GM12878 (cell line): ENCODE results near the gene CLUH. TPM values are rescaled to one million over a fixed set of nuclear protein-coding genes. Genes with fewer than 3 reads are reported as not detected.

Experiments used
- ATAC-seq: fragments of 200-7000 bp; cut with Tn5 transposase; 3 replicates; pipeline ENCODE4 v1.9.1; 2020; ENCODE audit warnings: mild to moderate bottlenecking, moderate library complexity
- BruUV-seq: library from RNA; stranded (reverse); fragments of 400-500 nt; replicated peaks from 2 replicates; lab custom pipeline; 2021; lab: Mats Ljungman, UMichigan
- CTCF ChIA-PET: fragments of 300-600 bp; sonication (Branson Sonifier 250); formaldehyde crosslinking; extraction: SDS; loops from one replicate; lab custom pipeline; 2021; ENCODE audit warnings: inconsistent platforms; lab: Yijun Ruan, JAX
- POLR2A ChIA-PET: fragments of 350-600 bp; formaldehyde crosslinking; extraction: SDS; loops from one replicate; lab custom pipeline; 2021; ENCODE audit warnings: inconsistent platforms; lab: Charles Lee
- RAD21 ChIA-PET: fragments of 300-600 bp; sonication (Branson Sonifier 250); formaldehyde crosslinking; loops from one replicate; lab custom pipeline; 2023; ENCODE audit warnings: antibody characterized with exemption; ENCODE audit not compliant: unreplicated experiment; lab: Charles Lee
- SMC1A ChIA-PET: fragments of 300-600 bp; sonication (Branson Sonifier 250); formaldehyde crosslinking; loops from one replicate; lab custom pipeline; 2023; ENCODE audit not compliant: unreplicated experiment, uncharacterized antibody; lab: Charles Lee
- DNase-seq: peaks from one replicate; pipeline ENCODE4 v3.0.0-alpha.2; 2011; ENCODE audit warnings: low read depth, low spot score
- FAIRE-seq: peaks from 3 replicates; lab custom pipeline; 2011; peaks lifted over from hg19 to GRCh38; lab: Jason Lieb, UNC
- H2AFZ ChIP-seq: 2 replicates; pipeline ENCODE4 v1.6.0; 2011; ENCODE audit warnings: low read depth, low read length, control low read depth; ENCODE audit not compliant: control insufficient read depth
- H3K27ac ChIP-seq: 2 replicates; pipeline ENCODE4 v1.5.1; 2011; ENCODE audit warnings: control low read depth; ENCODE audit not compliant: control insufficient read depth, insufficient read depth
- H3K27me3 ChIP-seq, 2 experiments: replicated peaks in 1 of 2; 2 replicates each; pipeline versions ENCODE4 v1.6.0 to v1.6.1; 2011; ENCODE audit warnings: low read length in 1 of 2; ENCODE audit not compliant: control insufficient read depth in 2 of 2, insufficient read depth in 2 of 2
- H3K36me3 ChIP-seq, 2 experiments: 2 replicates each; pipeline ENCODE4 v1.5.1; 2011; ENCODE audit warnings: low read length in 1 of 2; ENCODE audit not compliant: control insufficient read depth in 2 of 2, insufficient read depth in 2 of 2
- H3K4me1 ChIP-seq: 2 replicates; pipeline ENCODE4 v1.6.1; 2011; ENCODE audit warnings: mild to moderate bottlenecking, low read length, moderate library complexity, mixed read lengths; ENCODE audit not compliant: control insufficient read depth, insufficient read depth
- H3K4me2 ChIP-seq: 2 replicates; pipeline ENCODE4 v1.6.0; 2011; ENCODE audit warnings: control low read depth; ENCODE audit not compliant: control insufficient read depth, insufficient read depth
- H3K4me3 ChIP-seq: fragments of 200-600 bp; sonication (generic); 2 replicates; pipeline ENCODE4 v1.5.1; 2016
- H3K79me2 ChIP-seq: 2 replicates; pipeline ENCODE4 v1.6.0; 2011; ENCODE audit warnings: low read length; ENCODE audit not compliant: control insufficient read depth, insufficient read depth
- H3K9ac ChIP-seq: 2 replicates; pipeline ENCODE4 v1.8.0; 2011; ENCODE audit warnings: low read length, control low read depth, mixed read lengths; ENCODE audit not compliant: control insufficient read depth, insufficient read depth
- H3K9me3 ChIP-seq: replicated peaks from 3 replicates; pipeline ENCODE4 v1.5.1; 2011; ENCODE audit warnings: mild to moderate bottlenecking, low read length; ENCODE audit not compliant: control insufficient read depth, insufficient read depth
- H4K20me1 ChIP-seq: 2 replicates; pipeline ENCODE4 v1.6.0; 2011; ENCODE audit not compliant: control insufficient read depth, insufficient read depth
- BHLHE40 ChIP-seq, 2 experiments: fragments of 450-650 bp in 1 of 2; IDR thresholded peaks; 2 replicates each; pipeline ENCODE4 v1.6.1; 2011 to 2017; ENCODE audit warnings: low read depth in 2 of 2, borderline replicate concordance in 1 of 2, improper control_type of control experiment in 1 of 2, low read length in 1 of 2, mild to moderate bottlenecking in 1 of 2
- BMI1 ChIP-seq: fragments of 450-650 bp; IDR thresholded peaks from 2 replicates; pipeline ENCODE4 v1.6.1; 2016; ENCODE audit warnings: mild to moderate bottlenecking, moderate library complexity, borderline replicate concordance
- FOXM1 ChIP-seq: IDR thresholded peaks from 2 replicates; pipeline ENCODE4 v1.6.1; 2012; ENCODE audit warnings: low read depth, mild to moderate bottlenecking, inconsistent platforms, low read length, moderate library complexity
- HCFC1 ChIP-seq: fragments of 150-350 bp; IDR thresholded peaks from 2 replicates; pipeline ENCODE4 v1.6.1; 2014; ENCODE audit warnings: low read length
- IKZF2 ChIP-seq, 2 experiments: fragments of 450-650 bp; IDR thresholded peaks; 2 replicates each; pipeline ENCODE4 v1.6.1; 2017; ENCODE audit warnings: mild to moderate bottlenecking in 2 of 2, moderate library complexity in 2 of 2
- LARP7 ChIP-seq: fragments of 450-650 bp; IDR thresholded peaks from 2 replicates; pipeline ENCODE4 v1.6.1; 2017; ENCODE audit warnings: mild to moderate bottlenecking
- MEF2A ChIP-seq: IDR thresholded peaks from 2 replicates; pipeline ENCODE4 v1.6.1; 2011; ENCODE audit warnings: low read depth, mild to moderate bottlenecking, low read length, moderate library complexity; ENCODE audit not compliant: insufficient read depth
- MXI1 ChIP-seq: fragments of 150-350 bp; IDR thresholded peaks from 2 replicates; pipeline ENCODE4 v1.6.1; 2011; ENCODE audit warnings: low read depth, mild to moderate bottlenecking, inconsistent platforms, low read length, improper control_type of control experiment
- NKRF ChIP-seq: fragments of 450-650 bp; conservative IDR thresholded peaks from 2 replicates; pipeline ENCODE4 v1.6.1; 2017; ENCODE audit warnings: mild to moderate bottlenecking, moderate library complexity
- NRF1 ChIP-seq: conservative IDR thresholded peaks from 2 replicates; pipeline ENCODE4 v1.6.1; 2011; ENCODE audit warnings: mild to moderate bottlenecking, low read depth, low read length, improper control_type of control experiment
- RAD21 ChIP-seq: IDR thresholded peaks from 2 replicates; pipeline ENCODE4 v1.6.1; 2011; ENCODE audit warnings: mild to moderate bottlenecking, low read depth, low read length, moderate library complexity; ENCODE audit not compliant: insufficient read depth
- RCOR1 ChIP-seq: conservative IDR thresholded peaks from 2 replicates; pipeline ENCODE4 v1.6.1; 2012; ENCODE audit warnings: low read depth, low read length, improper control_type of control experiment
- RELB ChIP-seq: fragments of 450-650 bp; IDR thresholded peaks from 2 replicates; pipeline ENCODE4 v1.6.1; 2017; ENCODE audit warnings: low read depth, mild to moderate bottlenecking, moderate library complexity
- SMAD5 ChIP-seq: IDR thresholded peaks from 2 replicates; pipeline ENCODE4 v1.6.1; 2016; ENCODE audit warnings: antibody characterized with exemption, low read depth
- SMARCA5 ChIP-seq: fragments of 450-650 bp; IDR thresholded peaks from 2 replicates; pipeline ENCODE4 v1.6.1; 2017; ENCODE audit warnings: mild to moderate bottlenecking
- TARDBP ChIP-seq: IDR thresholded peaks from 2 replicates; pipeline ENCODE4 v1.6.1; 2016; ENCODE audit warnings: borderline replicate concordance
- TCF3 ChIP-seq: IDR thresholded peaks from 2 replicates; pipeline ENCODE4 v1.6.1; 2012; ENCODE audit warnings: low read depth, mild to moderate bottlenecking, low read length, borderline replicate concordance; ENCODE audit not compliant: insufficient read depth
- YY1 ChIP-seq: IDR thresholded peaks from 2 replicates; pipeline ENCODE4 v1.6.1; 2011; ENCODE audit warnings: low read depth, mild to moderate bottlenecking, low read length
- WGBS: methylation state at CpG from one replicate; pipeline ENCODE4 v1.1.6; 2016; ENCODE audit warnings: low lambda C conversion rate; ENCODE audit not compliant: insufficient replicate concordance, insufficient coverage; ENCODE audit errors: missing lambda C conversion rate; 5-methylcytosine and 5-hydroxymethylcytosine counted together
- in situ Hi-C: fragments of 300-500 bp; cut with MboI; formaldehyde crosslinking; loops from 9 replicates; pipeline ENCODE4 v1.14.3; 2018; ENCODE audit warnings: mixed read lengths
- intact Hi-C: fragments of 100-400 bp; cut with micrococcal nuclease; formaldehyde crosslinking; loops from one replicate; pipeline ENCODE4 v1.14.2; 2022; ENCODE audit not compliant: unreplicated experiment
- polyA plus RNA-seq, 11 experiments: library from polyadenylated mRNA; depleted of rRNA in 4 of 11; unstranded in 6 of 11; stranded (reverse) in 5 of 11; fragments of >200 nt; fragmentation: Nextera tagmentation in 4 of 11; fragmentation: Illumina TruSeq in 1 of 11; extraction: Ambion mirVana in 4 of 11; extraction: Trizol in 1 of 11; gene quantifications; 1 replicate in 1 of 11; 2 replicates in 10 of 11; pipeline versions ENCODE4 v1.2.1 to v1.2.3, GENCODE V29; 2011 to 2016; ENCODE audit warnings: inconsistent platforms in 2 of 11, missing spikeins in 2 of 11, low read depth in 1 of 11
- total RNA-seq, 4 experiments: library from RNA; depleted of rRNA in 3 of 4; stranded (reverse); fragments of >200 nt in 3 of 4; fragmentation: Illumina TruSeq in 1 of 4; extraction: Trizol in 1 of 4; gene quantifications; 2 replicates each; pipeline versions ENCODE4 v1.2.1 to v1.2.3, GENCODE V29; 2013 to 2021
- TF ChIP-seq, protein P1 (sequence below): fragments of 150-350 bp; IDR thresholded peaks from 2 replicates; pipeline ENCODE4 v1.6.1; 2014; ENCODE audit warnings: mild to moderate bottlenecking, low read depth, low read length

Gene CLUH
- total and polyA plus RNA-seq, 10 of the 15 experiments (the other 5 are each of a cell fraction or from before 2014, with no cell fraction given), result 0.11 to 147 (median 60.2) TPM

- TF ChIP-seq RELB, result no peak
- TF ChIP-seq LARP7, result no peak
- TF ChIP-seq SMAD5, result no peak
- no peak for TF ChIP-seq MEF2A
These were observed 39.2 kb upstream of the CLUH start (continued) for GRCh38 chr17:2750721-2751120.

DNA sequence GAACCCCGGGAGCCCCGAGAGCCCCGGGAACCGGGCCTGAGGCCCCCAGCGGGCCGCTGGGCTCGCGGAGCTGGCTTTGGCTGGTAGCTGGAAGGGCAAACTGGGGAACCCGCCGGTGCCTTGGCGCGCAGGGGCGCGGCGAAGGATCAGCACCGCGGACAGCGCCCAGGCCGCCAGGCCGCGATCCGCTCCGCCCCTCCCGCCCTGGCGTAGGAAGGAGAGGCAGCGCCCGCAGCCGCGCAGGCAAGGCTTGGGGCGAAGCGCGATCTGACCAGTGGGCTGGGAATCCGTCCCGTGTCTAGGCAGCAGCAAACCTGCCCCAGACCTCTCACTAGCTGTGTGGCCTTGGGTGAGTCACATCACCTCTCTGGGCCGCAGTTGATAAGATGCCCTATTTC is 38.2 kb upstream of the CLUH start:
- Histone ChIP-seq H3K9ac (no peak overlapping the region), H3K27ac (no peak overlapping the region), H2AFZ (no peak overlapping the region), H3K4me2 (0 out of 2 replicates have a peak overlapping the region, but pooled peaks have one; percentile 26), H3K36me3 (no peaks in the 10 kb centered on the region), H3K27me3 (peaks cover 0 to 3% of the 10 kb centered on the region in 2 experiments; a peak in 2 of 4 replicates), H3K9me3 (no peaks in the 10 kb centered on the region), H4K20me1 (0 out of 2 replicates have a peak, but pooled peaks cover 3% of the 10 kb centered on the region), H3K79me2 (no peaks in the 10 kb centered on the region), H3K4me1 (no peaks in the 10 kb centered on the region), H3K4me3 (no peak overlapping the region)
- in situ Hi-C loops, result no loop called here
- FAIRE-seq (no peak), ATAC-seq (peak; percentile 99), DNase-seq (peak; percentile 4)
- intact Hi-C loops, result no loop called here
- ChIA-PET POLR2A (no interaction called here), CTCF (no interaction called here), SMC1A (no interaction called here), RAD21 (no interaction called here)
- BruUV-seq, result no TSS peak
- 7% methylated on average over 16 of the region's 35 CpGs for WGBS
- TF ChIP-seq TCF3, result no peak
- peak in 1 of 2 experiments; percentile 4; a peak in 1 of 4 replicates for TF ChIP-seq BHLHE40 (IDR thresholded peaks at IDR 0.05; ENCODE audit: borderline replicate concordance in 1 of 2, low read depth in 2 of 2, low read length in 1 of 2)
- TF ChIP-seq YY1, result 0 out of 2 replicates have a peak, but pooled peaks have one; percentile 19
- no peak for TF ChIP-seq FOXM1
- no peak for TF ChIP-seq SMARCA5
- TF ChIP-seq, protein P1, sequence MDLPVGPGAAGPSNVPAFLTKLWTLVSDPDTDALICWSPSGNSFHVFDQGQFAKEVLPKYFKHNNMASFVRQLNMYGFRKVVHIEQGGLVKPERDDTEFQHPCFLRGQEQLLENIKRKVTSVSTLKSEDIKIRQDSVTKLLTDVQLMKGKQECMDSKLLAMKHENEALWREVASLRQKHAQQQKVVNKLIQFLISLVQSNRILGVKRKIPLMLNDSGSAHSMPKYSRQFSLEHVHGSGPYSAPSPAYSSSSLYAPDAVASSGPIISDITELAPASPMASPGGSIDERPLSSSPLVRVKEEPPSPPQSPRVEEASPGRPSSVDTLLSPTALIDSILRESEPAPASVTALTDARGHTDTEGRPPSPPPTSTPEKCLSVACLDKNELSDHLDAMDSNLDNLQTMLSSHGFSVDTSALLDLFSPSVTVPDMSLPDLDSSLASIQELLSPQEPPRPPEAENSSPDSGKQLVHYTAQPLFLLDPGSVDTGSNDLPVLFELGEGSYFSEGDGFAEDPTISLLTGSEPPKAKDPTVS, result no peak
- no peak for TF ChIP-seq RAD21
- TF ChIP-seq TARDBP, result no peak
- peak; percentile 91; the same call in 1 of the 2 replicates for TF ChIP-seq RCOR1
- no peak for TF ChIP-seq BMI1
- TF ChIP-seq IKZF2 (IDR thresholded peaks at IDR 0.05), result no peak
- no peak for TF ChIP-seq NRF1
- no peak for TF ChIP-seq NKRF
- peak; percentile 61; the same call in 1 of the 2 replicates for TF ChIP-seq MXI1
- no peak for TF ChIP-seq HCFC1
